Gastroesophageal sphincter (tissue), 4 donors: ENCODE measurements around the gene ADO. TPM values are rescaled to one million over a fixed set of nuclear protein-coding genes. Genes with fewer than 3 reads are reported as not detected.

Source experiments
- ATAC-seq: fragments of 150-250 bp; one replicate; pipeline ENCODE4 v1.9.1; 2016; ENCODE audit warnings: mild to moderate bottlenecking, moderate library complexity
- H3K27ac ChIP-seq, 4 donors: fragments of 200-600 bp; sonication (generic) in 3 of 4; 1 replicate in 3 of 4; 2 replicates in 1 of 4; pipeline ENCODE4 v1.5.1; 2016 to 2019
- H3K27me3 ChIP-seq: fragments of 200-600 bp; sonication (generic); one replicate; pipeline ENCODE4 v1.5.1; 2019
- H3K36me3 ChIP-seq, 2 donors: fragments of 200-600 bp; sonication (generic); one replicate each; pipeline ENCODE4 v1.5.1; 2019; ENCODE audit warnings: control low read depth in 1 of 2
- H3K4me1 ChIP-seq, 3 donors: fragments of 200-600 bp; sonication (generic); 1 replicate in 2 of 3; 2 replicates in 1 of 3; pipeline ENCODE4 v1.5.1; 2016 to 2019; ENCODE audit warnings: control low read depth in 2 of 3
- H3K4me3 ChIP-seq, 2 donors: fragments of 200-600 bp; sonication (generic); one replicate each; pipeline ENCODE4 v1.5.1; 2019; ENCODE audit warnings: mild to moderate bottlenecking in 1 of 2, moderate library complexity in 1 of 2
- H3K9me3 ChIP-seq, 3 donors: fragments of 200-600 bp; sonication (generic); one replicate each; pipeline ENCODE4 v1.5.1; 2017 to 2019; ENCODE audit warnings: control low read depth in 2 of 3
- EP300 ChIP-seq: sonication (generic); formaldehyde crosslinking; IDR thresholded peaks from one replicate; pipeline ENCODE4 v1.6.1; 2017; ENCODE audit warnings: antibody characterized with exemption, mild to moderate bottlenecking
- POLR2A ChIP-seq, 2 donors: fragments of 450-650 bp; IDR thresholded peaks; one replicate each; pipeline ENCODE4 v1.6.1; 2017; ENCODE audit warnings: antibody characterized with exemption in 2 of 2, mild to moderate bottlenecking in 2 of 2, moderate library complexity in 1 of 2
- POLR2AphosphoS5 ChIP-seq: sonication (generic); formaldehyde crosslinking; IDR thresholded peaks from one replicate; pipeline ENCODE4 v1.6.1; 2017; ENCODE audit warnings: antibody characterized with exemption
- WGBS, 2 donors: methylation state at CpG; one replicate each; pipeline ENCODE4 v1.1.5; 2018; ENCODE audit warnings: low coverage in 1 of 2; 5-methylcytosine and 5-hydroxymethylcytosine counted together
- total RNA-seq, 4 donors: library from RNA; depleted of rRNA; stranded (reverse); fragments of >200 nt; gene quantifications; one replicate each; pipeline ENCODE4 v1.1.0, GENCODE V29; 2016
- TF ChIP-seq, protein P1 (sequence below), 4 experiments: fragments of 200-600 bp in 2 of 4; fragments of 450-650 bp in 2 of 4; sonication (generic) in 1 of 4; IDR thresholded peaks; one replicate each; pipeline ENCODE4 v1.5.1; 2017 to 2019; ENCODE audit warnings: antibody characterized with exemption in 4 of 4, mild to moderate bottlenecking in 2 of 4, moderate library complexity in 2 of 4

The ADO gene
- total RNA-seq, 4 donors from 2014 or later: 20.2 to 28.9 (median 22.5) TPM

DNA sequence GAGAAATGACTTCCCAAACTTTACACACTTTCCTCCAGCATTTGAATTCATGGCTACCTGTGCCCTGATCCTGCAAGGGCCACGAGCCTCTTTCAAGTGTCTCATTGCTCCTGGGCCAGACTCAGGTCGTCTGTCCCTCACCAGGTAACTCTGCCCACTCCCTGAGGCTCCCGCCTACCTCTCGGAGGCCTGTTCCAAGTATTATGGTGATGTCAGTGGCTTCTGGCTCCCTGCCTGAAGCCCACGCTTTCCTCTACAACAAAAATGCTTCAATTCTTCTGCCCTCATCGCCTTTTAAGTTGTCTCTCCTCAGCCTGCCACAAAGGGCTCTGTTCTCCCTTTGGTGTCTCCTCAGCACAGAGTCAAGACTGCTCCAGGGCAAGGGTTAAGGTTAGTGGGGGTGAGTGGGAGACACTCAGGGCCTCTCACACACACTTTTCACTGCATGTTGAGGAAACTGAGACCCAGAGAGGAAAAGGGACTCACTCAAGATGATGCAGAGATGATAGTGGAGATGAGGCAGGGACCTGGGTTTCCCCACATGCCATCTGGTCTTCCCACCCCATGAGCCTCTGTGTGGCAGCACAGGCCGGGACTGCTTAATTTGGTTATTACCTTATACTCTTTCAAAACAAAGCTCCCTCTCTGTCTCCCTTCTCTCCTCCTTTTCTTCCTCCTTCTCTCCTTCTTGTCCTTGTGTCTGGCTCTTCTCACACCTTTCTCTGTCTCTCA is 39.9 kb downstream of the ADO start:
- H3K4me3 ChIP-seq: no peak overlapping the region
- peaks cover 14% of the 10 kb centered on the region for H3K27me3 ChIP-seq
- WGBS, 2 donors: 60 to 64% methylated on average over 1 to 5 of the region's 7 CpGs
- H3K36me3 ChIP-seq: no peaks in the 10 kb centered on the region
- H3K27ac ChIP-seq: no peak overlapping the region
- no peaks in the 10 kb centered on the region for H3K4me1 ChIP-seq
- H3K9me3 ChIP-seq: peaks cover 0 to 25% (median 0%) of the 10 kb centered on the region in 3 donors
- ATAC-seq: no peak
- TF ChIP-seq, protein P1, sequence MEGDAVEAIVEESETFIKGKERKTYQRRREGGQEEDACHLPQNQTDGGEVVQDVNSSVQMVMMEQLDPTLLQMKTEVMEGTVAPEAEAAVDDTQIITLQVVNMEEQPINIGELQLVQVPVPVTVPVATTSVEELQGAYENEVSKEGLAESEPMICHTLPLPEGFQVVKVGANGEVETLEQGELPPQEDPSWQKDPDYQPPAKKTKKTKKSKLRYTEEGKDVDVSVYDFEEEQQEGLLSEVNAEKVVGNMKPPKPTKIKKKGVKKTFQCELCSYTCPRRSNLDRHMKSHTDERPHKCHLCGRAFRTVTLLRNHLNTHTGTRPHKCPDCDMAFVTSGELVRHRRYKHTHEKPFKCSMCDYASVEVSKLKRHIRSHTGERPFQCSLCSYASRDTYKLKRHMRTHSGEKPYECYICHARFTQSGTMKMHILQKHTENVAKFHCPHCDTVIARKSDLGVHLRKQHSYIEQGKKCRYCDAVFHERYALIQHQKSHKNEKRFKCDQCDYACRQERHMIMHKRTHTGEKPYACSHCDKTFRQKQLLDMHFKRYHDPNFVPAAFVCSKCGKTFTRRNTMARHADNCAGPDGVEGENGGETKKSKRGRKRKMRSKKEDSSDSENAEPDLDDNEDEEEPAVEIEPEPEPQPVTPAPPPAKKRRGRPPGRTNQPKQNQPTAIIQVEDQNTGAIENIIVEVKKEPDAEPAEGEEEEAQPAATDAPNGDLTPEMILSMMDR (IDR thresholded peaks at IDR 0.05): no peak
- no peak for TF ChIP-seq EP300

DNA sequence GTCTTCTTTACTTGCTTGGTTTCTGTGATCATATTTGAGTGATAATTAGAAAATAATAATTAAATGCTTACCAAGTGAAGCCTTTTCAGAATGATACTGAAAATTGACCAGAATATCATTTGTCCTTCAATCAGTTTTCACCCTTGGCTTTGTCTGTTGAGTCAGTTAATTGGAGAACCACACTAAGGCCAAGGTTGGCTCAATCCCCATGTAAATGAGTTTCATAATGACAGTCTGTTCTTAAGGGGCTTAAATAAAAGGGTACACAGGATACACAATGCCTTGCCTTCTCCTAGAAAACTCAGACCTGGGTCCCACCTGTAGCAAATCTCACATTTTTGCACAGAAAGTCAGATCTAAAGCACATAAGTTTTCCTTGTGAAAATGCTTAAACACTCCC is 42.9 kb downstream of the ADO start:
- TF ChIP-seq, protein P1 (IDR thresholded peaks at IDR 0.05): no peak
- TF ChIP-seq POLR2A (IDR thresholded peaks at IDR 0.05) (no peak), POLR2AphosphoS5 (no peak), EP300 (no peak)
- Histone ChIP-seq H3K9me3 (peaks cover 0 to 25% (median 0%) of the 10 kb centered on the region in 3 donors), H3K4me3 (no peak overlapping the region), H3K4me1 (no peaks in the 10 kb centered on the region), H3K27ac (no peak overlapping the region), H3K36me3 (no peaks in the 10 kb centered on the region), H3K27me3 (peaks cover 14% of the 10 kb centered on the region)
- ATAC-seq: no peak

DNA sequence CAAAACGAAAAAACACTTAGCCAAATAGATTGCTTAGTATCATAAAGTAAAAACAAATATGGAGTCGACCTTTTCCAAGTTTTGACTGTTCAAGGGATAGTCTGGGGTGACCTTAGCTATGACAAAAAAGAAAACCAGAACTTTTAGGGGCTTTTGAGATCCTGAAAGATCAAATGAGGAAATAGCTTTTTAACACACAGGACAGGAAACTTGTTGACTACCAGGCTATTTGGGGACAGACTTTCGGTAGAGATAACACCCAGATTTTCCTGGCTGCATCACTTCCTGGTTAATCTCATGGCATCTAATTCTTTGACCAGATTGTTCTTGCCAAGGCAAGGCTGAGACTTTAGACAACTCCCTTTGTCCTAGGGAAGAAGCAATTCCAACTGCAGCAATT is 46.1 kb downstream of the ADO start:
- peaks cover 5% of the 10 kb centered on the region for H3K27me3 ChIP-seq
- H3K36me3 ChIP-seq: no peaks in the 10 kb centered on the region
- no peak for ATAC-seq
- 76 to 80% methylated on average over 2 to 3 of the region's 3 CpGs for WGBS, 2 donors
- H3K4me1 ChIP-seq: no peaks in the 10 kb centered on the region
- H3K9me3 ChIP-seq: peaks cover 0 to 25% (median 0%) of the 10 kb centered on the region in 3 donors
- TF ChIP-seq, protein P1 (IDR thresholded peaks at IDR 0.05): no peak
- H3K27ac ChIP-seq: no peak overlapping the region
- no peak overlapping the region for H3K4me3 ChIP-seq

GRCh38 chr10:62851442-62851841 is 46.9 kb downstream of the ADO start:
- TF ChIP-seq POLR2A (IDR thresholded peaks at IDR 0.05): no peak
- TF ChIP-seq, protein P1 (IDR thresholded peaks at IDR 0.05): no peak
- TF ChIP-seq EP300: no peak
- TF ChIP-seq POLR2AphosphoS5: no peak
- Histone ChIP-seq H3K27me3 (no peaks in the 10 kb centered on the region), H3K4me1 (no peaks in the 10 kb centered on the region), H3K9me3 (peaks cover 0 to 24% (median 0%) of the 10 kb centered on the region in 3 donors), H3K27ac (no peak overlapping the region), H3K36me3 (no peaks in the 10 kb centered on the region), H3K4me3 (no peak overlapping the region)
- 0 to 33% methylated on average over 1 to 2 of the region's 2 CpGs for WGBS, 2 donors
- no peak for ATAC-seq

- Histone ChIP-seq H3K4me3 (no peak overlapping the region), H3K27ac (no peak overlapping the region), H3K27me3 (no peaks in the 10 kb centered on the region), H3K9me3 (peaks cover 0 to 7% (median 0%) of the 10 kb centered on the region in 3 donors), H3K36me3 (no peaks in the 10 kb centered on the region), H3K4me1 (peaks cover 0 to under 1% (median 0%) of the 10 kb centered on the region in 3 donors)
- 60 to 64% methylated on average over 5 to 6 of the region's 6 CpGs for WGBS, 2 donors
- no peak for TF ChIP-seq POLR2AphosphoS5
- TF ChIP-seq POLR2A (IDR thresholded peaks at IDR 0.05): no peak
- no peak for TF ChIP-seq EP300
- TF ChIP-seq, protein P1 (IDR thresholded peaks at IDR 0.05): no peak
- no peak for ATAC-seq
These were observed 48.6 kb downstream of the ADO start for GRCh38 chr10:62852961-62853702.
